HepG2 (cell line): ENCODE results near the gene GNG3. TPM values are rescaled to one million over a fixed set of nuclear protein-coding genes. Genes with fewer than 3 reads are reported as not detected.

ENCODE experiments used
- ATAC-seq: fragments of 200-7000 bp; cut with Tn5 transposase; 3 replicates; pipeline ENCODE4 v1.9.1; 2020; ENCODE audit warnings: mild to moderate bottlenecking, moderate library complexity
- BruUV-seq: library from RNA; stranded (reverse); fragments of 400-500 nt; replicated peaks from 2 replicates; lab custom pipeline; 2021; lab: Mats Ljungman, UMichigan
- CTCF ChIA-PET: fragments of 300-600 bp; formaldehyde crosslinking; extraction: SDS; loops from one replicate; lab custom pipeline; 2021; ENCODE audit warnings: low total read pairs, inconsistent platforms, low intra/inter-chr PET ratio; lab: Yijun Ruan, JAX
- POLR2A ChIA-PET: fragments of 350-600 bp; sonication (Branson Sonifier 250); formaldehyde crosslinking; loops from one replicate; lab custom pipeline; 2020; ENCODE audit warnings: antibody characterized with exemption, inconsistent platforms; lab: Yijun Ruan, JAX
- DNase-seq: peaks from one replicate; pipeline ENCODE4 v3.0.0-alpha.2; 2015; ENCODE audit warnings: low spot score
- FAIRE-seq: peaks from 3 replicates; lab custom pipeline; 2011; peaks lifted over from hg19 to GRCh38; lab: Jason Lieb, UNC
- H2AFZ ChIP-seq: one replicate; pipeline ENCODE4 v1.6.1; 2011; ENCODE audit warnings: low read length, inconsistent platforms
- H3K27ac ChIP-seq: fragments of 300-600 bp; 3 replicates; pipeline ENCODE4 v1.8.0; 2011; ENCODE audit warnings: mixed run types, mild to moderate bottlenecking, mixed read lengths, low read length, inconsistent platforms; ENCODE audit not compliant: insufficient read depth; ENCODE audit errors: extremely low read length
- H3K27me3 ChIP-seq, 2 experiments: fragments of 200-600 bp in 1 of 2; 2 replicates in 1 of 2; 3 replicates in 1 of 2; pipeline versions ENCODE4 v1.6.0 to v1.8.0; 2011; ENCODE audit warnings: low read length in 2 of 2, mild to moderate bottlenecking in 2 of 2, moderate library complexity in 2 of 2, inconsistent platforms in 1 of 2; ENCODE audit not compliant: insufficient read depth in 2 of 2, control insufficient read depth in 1 of 2
- H3K36me3 ChIP-seq, 2 experiments: fragments of 200-600 bp in 1 of 2; replicated peaks in 1 of 2; 2 replicates in 1 of 2; 3 replicates in 1 of 2; pipeline versions ENCODE4 v1.5.1 to v1.8.0; 2011; ENCODE audit warnings: low read length in 2 of 2, inconsistent platforms in 1 of 2; ENCODE audit not compliant: insufficient read depth in 2 of 2, control insufficient read depth in 1 of 2
- H3K4me1 ChIP-seq: 2 replicates; pipeline ENCODE4 v1.5.1; 2012; ENCODE audit warnings: low read length, inconsistent platforms; ENCODE audit not compliant: insufficient read depth
- H3K4me2 ChIP-seq: 2 replicates; pipeline ENCODE4 v1.6.0; 2011; ENCODE audit warnings: low read depth, low read length, inconsistent platforms
- H3K4me3 ChIP-seq, 3 experiments: fragments of 200-600 bp in 1 of 3; sonication (generic), shearing (Covaris generic) in 1 of 3; replicated peaks in 1 of 3; 2 replicates each; pipeline ENCODE4 v1.5.1; 2011 to 2016; ENCODE audit warnings: low read length in 3 of 3, inconsistent platforms in 2 of 3, low read depth in 2 of 3, mild to moderate bottlenecking in 2 of 3, control low read depth in 1 of 3, mixed read lengths in 1 of 3; ENCODE audit not compliant: insufficient read depth in 1 of 3
- H3K79me2 ChIP-seq: one replicate; pipeline ENCODE4 v1.6.1; 2011; ENCODE audit warnings: low read length, inconsistent platforms; ENCODE audit not compliant: insufficient read depth
- H3K9ac ChIP-seq: 2 replicates; pipeline ENCODE4 v1.6.0; 2011; ENCODE audit warnings: mild to moderate bottlenecking, low read depth, low read length, inconsistent platforms; ENCODE audit not compliant: insufficient read depth
- H3K9me3 ChIP-seq: 2 replicates; pipeline ENCODE4 v1.5.1; 2012; ENCODE audit warnings: mild to moderate bottlenecking, low read length
- H4K20me1 ChIP-seq: 2 replicates; pipeline ENCODE4 v1.6.0; 2011; ENCODE audit warnings: inconsistent platforms, mild to moderate bottlenecking, low read length, moderate library complexity; ENCODE audit not compliant: insufficient read depth
- HNRNPK ChIP-seq: fragments of 200-400 bp; formaldehyde crosslinking; IDR thresholded peaks from 2 replicates; pipeline ENCODE4 v1.6.1; 2018; ENCODE audit warnings: low read length, low read depth, moderate library complexity, mild to moderate bottlenecking; ENCODE audit not compliant: poor library complexity, severe bottlenecking
- NFYB ChIP-seq: sonication (generic); formaldehyde crosslinking; IDR thresholded peaks from 2 replicates; pipeline ENCODE4 v1.4.0; 2020; ENCODE audit warnings: missing genetic modification reagents
- POLR2A ChIP-seq, 2 experiments: IDR thresholded peaks; 2 replicates each; pipeline ENCODE4 v1.6.1; 2011; ENCODE audit warnings: low read depth in 2 of 2, low read length in 2 of 2, mild to moderate bottlenecking in 1 of 2, moderate library complexity in 1 of 2; ENCODE audit not compliant: insufficient read depth in 1 of 2
- SIX1 ChIP-seq: sonication (generic); formaldehyde crosslinking; IDR thresholded peaks from 2 replicates; pipeline ENCODE4 v1.4.0; 2020; ENCODE audit warnings: missing genetic modification reagents, borderline replicate concordance
- TAF15 ChIP-seq: fragments of 200-400 bp; formaldehyde crosslinking; IDR thresholded peaks from one replicate; pipeline ENCODE4 v1.6.1; 2018; ENCODE audit warnings: mild to moderate bottlenecking, low read depth, low read length; ENCODE audit not compliant: poor library complexity, severe bottlenecking
- ZNF878 ChIP-seq: sonication (generic); formaldehyde crosslinking; IDR thresholded peaks from 2 replicates; pipeline ENCODE4 v1.8.1; 2023; ENCODE audit warnings: mild to moderate bottlenecking, missing genetic modification reagents, moderate library complexity
- WGBS: methylation state at CpG from one replicate; pipeline ENCODE4 v1.1.6; 2017; ENCODE audit warnings: low lambda C conversion rate; 5-methylcytosine and 5-hydroxymethylcytosine counted together
- in situ Hi-C: cut with HindIII; loops from 2 replicates; pipeline ENCODE4 v1.10.0; 2017; ENCODE audit warnings: low pct_unique_long_range_greater_than_20kb; ENCODE audit not compliant: extremely low pct_ligation_motif_present
- intact Hi-C: fragments of 100-400 bp; cut with micrococcal nuclease; formaldehyde crosslinking; loops from one replicate; pipeline ENCODE4 v1.10.0; 2022; ENCODE audit not compliant: unreplicated experiment
- polyA plus RNA-seq, 8 experiments: library from polyadenylated mRNA; depleted of rRNA in 3 of 8; stranded (reverse) in 7 of 8; unstranded in 1 of 8; fragments of >200 nt; fragmentation: Illumina TruSeq in 4 of 8; extraction: Trizol in 4 of 8; gene quantifications; 2 replicates each; pipeline versions ENCODE4 v1.2.1 to v1.2.3, GENCODE V29; 2011 to 2016; ENCODE audit warnings: low read depth in 4 of 8, missing spikeins in 1 of 8, mixed read lengths in 1 of 8; ENCODE audit not compliant: insufficient read depth in 1 of 8
- total RNA-seq, 5 experiments: library from RNA; depleted of rRNA; stranded (reverse); fragments of >200 nt; fragmentation: Illumina TruSeq; extraction: Trizol; gene quantifications; 2 replicates each; pipeline ENCODE4 v1.2.3, GENCODE V29; 2016; ENCODE audit warnings: low read depth in 1 of 5
- TF ChIP-seq, protein P1 (sequence below), 2 experiments: sonication (generic) in 1 of 2; formaldehyde crosslinking in 1 of 2; IDR thresholded peaks; 2 replicates each; pipeline versions ENCODE4 v1.4.0 to v1.6.1; 2018 to 2020; ENCODE audit warnings: missing genetic modification reagents in 2 of 2, borderline replicate concordance in 1 of 2, low read depth in 1 of 2, mild to moderate bottlenecking in 1 of 2, missing biosample characterization in 1 of 2
- TF ChIP-seq, protein P2 (sequence below): IDR thresholded peaks from 2 replicates; pipeline ENCODE4 v1.6.1; 2016; ENCODE audit warnings: low read depth, missing genetic modification reagents, missing compliant biosample characterization

Gene GNG3
- total and polyA plus RNA-seq, 2 of the 13 experiments (the other 11 are each of a cell fraction or from before 2014, with no cell fraction given) = not detected

DNA sequence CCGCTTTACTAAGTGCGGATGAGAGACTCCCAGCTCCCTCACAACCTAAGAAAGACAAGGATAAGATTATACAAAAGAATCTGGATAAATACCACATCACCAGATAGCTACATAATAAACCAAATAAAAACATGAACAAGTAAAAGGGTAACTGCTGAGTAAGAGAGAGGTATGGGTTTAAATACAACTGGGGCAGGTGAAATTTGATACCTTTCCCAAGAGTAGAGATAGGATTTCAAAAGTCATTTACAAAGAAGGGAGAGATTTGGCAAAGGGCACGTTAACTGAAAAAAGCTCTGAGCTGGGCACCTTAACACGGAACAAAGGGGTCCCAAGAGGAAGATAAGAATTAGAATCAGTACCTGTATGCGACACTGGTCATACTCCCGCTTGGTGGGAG, 30.3 kb upstream of the GNG3 start:
- TF ChIP-seq ZNF878 (CRISPR knock-in tag) (no peak), HNRNPK (no peak), SIX1 (CRISPR knock-in tag) (peak; percentile 42; the same call in 1 of the 2 replicates), TAF15 (no peak)
- in situ Hi-C loops = no loop called here

DNA sequence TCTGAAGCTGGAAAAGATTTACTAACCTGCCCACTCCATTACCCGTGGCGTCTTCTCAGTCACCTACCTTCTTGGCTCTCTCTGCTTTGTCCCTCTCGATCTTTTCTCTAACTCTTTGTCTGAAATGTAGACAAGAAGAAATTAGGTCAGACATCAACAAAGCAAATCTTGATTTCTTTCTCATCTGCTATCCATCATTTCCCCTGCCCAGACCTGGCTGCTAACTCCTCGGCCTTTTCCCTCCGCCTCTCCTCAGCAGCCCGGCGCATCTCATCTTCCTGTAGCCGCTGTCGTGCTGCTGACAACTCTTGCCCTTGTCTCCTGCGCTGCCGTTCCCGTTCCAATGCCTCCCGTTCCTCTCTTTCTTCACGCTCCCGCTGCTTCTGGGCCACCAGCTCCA, 29.8 kb upstream of the GNG3 start:
- intact Hi-C loops = no loop called here

More for the DNA sequence above, 30.3 kb upstream of the GNG3 start:
- Histone ChIP-seq H3K36me3 (peaks cover 0 to 7% of the 10 kb centered on the region in 2 experiments; a peak in 1 of 5 replicates), H3K9me3 (no peaks in the 10 kb centered on the region), H3K4me3 (no peak overlapping the region), H3K27me3 (no peaks in the 10 kb centered on the region), H3K4me1 (peaks cover 53% of the 10 kb centered on the region), H4K20me1 (no peaks in the 10 kb centered on the region), H3K4me2 (peak overlapping the region; percentile 98; the same call in 1 of the 2 replicates), H3K9ac (peak overlapping the region; percentile 94; the same call in 1 of the 2 replicates), H3K27ac (no peak overlapping the region), H2AFZ (no peak overlapping the region), H3K79me2 (peaks cover 16% of the 10 kb centered on the region)
- 95% methylated on average over 6 of the region's 6 CpGs for WGBS
- no peak for FAIRE-seq
- no peak for DNase-seq
- POLR2A ChIA-PET = interaction anchor here (1.1 to 5.4 kb wide), 4 partner anchors 10 to 86 kb away, joined by 4 to 64 read pairs (median 6); partner anchors contain the start of genes C11orf98, CSKMT, INTS5 and TUT1
- BruUV-seq = no TSS peak
- no peak for ATAC-seq
- intact Hi-C loops = no loop called here
- CTCF ChIA-PET = no interaction called here

More for the DNA sequence above, 29.8 kb upstream of the GNG3 start:
- H3K9me3 ChIP-seq = no peaks in the 10 kb centered on the region
- peak overlapping the region; percentile 86 for H3K27ac ChIP-seq
- WGBS = 90% methylated on average over 15 of the region's 15 CpGs
- H3K36me3 ChIP-seq = peaks cover 0 to 7% of the 10 kb centered on the region in 2 experiments; a peak in 1 of 5 replicates
- in situ Hi-C loops = no loop called here
- H3K79me2 ChIP-seq = peaks cover 13% of the 10 kb centered on the region
- H3K4me3 ChIP-seq = peak overlapping the region; percentile 88 to 98 (median 94)
- no peak for TF ChIP-seq NFYB (CRISPR knock-in tag)
- TF ChIP-seq, protein P1, sequence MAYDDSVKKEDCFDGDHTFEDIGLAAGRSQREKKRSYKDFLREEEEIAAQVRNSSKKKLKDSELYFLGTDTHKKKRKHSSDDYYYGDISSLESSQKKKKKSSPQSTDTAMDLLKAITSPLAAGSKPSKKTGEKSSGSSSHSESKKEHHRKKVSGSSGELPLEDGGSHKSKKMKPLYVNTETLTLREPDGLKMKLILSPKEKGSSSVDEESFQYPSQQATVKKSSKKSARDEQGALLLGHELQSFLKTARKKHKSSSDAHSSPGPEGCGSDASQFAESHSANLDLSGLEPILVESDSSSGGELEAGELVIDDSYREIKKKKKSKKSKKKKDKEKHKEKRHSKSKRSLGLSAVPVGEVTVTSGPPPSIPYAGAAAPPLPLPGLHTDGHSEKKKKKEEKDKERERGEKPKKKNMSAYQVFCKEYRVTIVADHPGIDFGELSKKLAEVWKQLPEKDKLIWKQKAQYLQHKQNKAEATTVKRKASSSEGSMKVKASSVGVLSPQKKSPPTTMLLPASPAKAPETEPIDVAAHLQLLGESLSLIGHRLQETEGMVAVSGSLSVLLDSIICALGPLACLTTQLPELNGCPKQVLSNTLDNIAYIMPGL (CRISPR knock-in tag; IDR thresholded peaks at IDR 0.05; ENCODE audit: borderline replicate concordance in 1 of 2, low read depth in 1 of 2) = no peak
- peak in 1 of 2 experiments; percentile 23; a peak in 1 of 4 replicates for TF ChIP-seq POLR2A (IDR thresholded peaks at IDR 0.05; ENCODE audit: insufficient read depth in 1 of 2, low read depth in 2 of 2, low read length in 2 of 2)
- TF ChIP-seq, protein P2, sequence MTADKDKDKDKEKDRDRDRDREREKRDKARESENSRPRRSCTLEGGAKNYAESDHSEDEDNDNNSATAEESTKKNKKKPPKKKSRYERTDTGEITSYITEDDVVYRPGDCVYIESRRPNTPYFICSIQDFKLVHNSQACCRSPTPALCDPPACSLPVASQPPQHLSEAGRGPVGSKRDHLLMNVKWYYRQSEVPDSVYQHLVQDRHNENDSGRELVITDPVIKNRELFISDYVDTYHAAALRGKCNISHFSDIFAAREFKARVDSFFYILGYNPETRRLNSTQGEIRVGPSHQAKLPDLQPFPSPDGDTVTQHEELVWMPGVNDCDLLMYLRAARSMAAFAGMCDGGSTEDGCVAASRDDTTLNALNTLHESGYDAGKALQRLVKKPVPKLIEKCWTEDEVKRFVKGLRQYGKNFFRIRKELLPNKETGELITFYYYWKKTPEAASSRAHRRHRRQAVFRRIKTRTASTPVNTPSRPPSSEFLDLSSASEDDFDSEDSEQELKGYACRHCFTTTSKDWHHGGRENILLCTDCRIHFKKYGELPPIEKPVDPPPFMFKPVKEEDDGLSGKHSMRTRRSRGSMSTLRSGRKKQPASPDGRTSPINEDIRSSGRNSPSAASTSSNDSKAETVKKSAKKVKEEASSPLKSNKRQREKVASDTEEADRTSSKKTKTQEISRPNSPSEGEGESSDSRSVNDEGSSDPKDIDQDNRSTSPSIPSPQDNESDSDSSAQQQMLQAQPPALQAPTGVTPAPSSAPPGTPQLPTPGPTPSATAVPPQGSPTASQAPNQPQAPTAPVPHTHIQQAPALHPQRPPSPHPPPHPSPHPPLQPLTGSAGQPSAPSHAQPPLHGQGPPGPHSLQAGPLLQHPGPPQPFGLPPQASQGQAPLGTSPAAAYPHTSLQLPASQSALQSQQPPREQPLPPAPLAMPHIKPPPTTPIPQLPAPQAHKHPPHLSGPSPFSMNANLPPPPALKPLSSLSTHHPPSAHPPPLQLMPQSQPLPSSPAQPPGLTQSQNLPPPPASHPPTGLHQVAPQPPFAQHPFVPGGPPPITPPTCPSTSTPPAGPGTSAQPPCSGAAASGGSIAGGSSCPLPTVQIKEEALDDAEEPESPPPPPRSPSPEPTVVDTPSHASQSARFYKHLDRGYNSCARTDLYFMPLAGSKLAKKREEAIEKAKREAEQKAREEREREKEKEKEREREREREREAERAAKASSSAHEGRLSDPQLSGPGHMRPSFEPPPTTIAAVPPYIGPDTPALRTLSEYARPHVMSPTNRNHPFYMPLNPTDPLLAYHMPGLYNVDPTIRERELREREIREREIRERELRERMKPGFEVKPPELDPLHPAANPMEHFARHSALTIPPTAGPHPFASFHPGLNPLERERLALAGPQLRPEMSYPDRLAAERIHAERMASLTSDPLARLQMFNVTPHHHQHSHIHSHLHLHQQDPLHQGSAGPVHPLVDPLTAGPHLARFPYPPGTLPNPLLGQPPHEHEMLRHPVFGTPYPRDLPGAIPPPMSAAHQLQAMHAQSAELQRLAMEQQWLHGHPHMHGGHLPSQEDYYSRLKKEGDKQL = no peak
- H3K27me3 ChIP-seq = no peaks in the 10 kb centered on the region
- FAIRE-seq = no peak
- no peak overlapping the region for H2AFZ ChIP-seq
- H3K4me1 ChIP-seq = peaks cover 48% of the 10 kb centered on the region
- ChIA-PET CTCF (no interaction called here), POLR2A (interaction anchor here (1.1 to 5.4 kb wide), 2 partner anchors 13 to 24 kb away, joined by 4 to 64 read pairs; partner anchors contain the start of genes C11orf98, CSKMT and INTS5)
- BruUV-seq = no TSS peak
- H3K9ac ChIP-seq = peak overlapping the region; percentile 94
- DNase-seq = no peak
- H4K20me1 ChIP-seq = no peaks in the 10 kb centered on the region
- H3K4me2 ChIP-seq = peak overlapping the region; percentile 98
- no peak for ATAC-seq
